Activated naive CD4-positive, alpha-beta T cell treated with anti-CD3 and anti-CD28 coated beads, Interleukin-2, amount 10 ng/mL, durations not matched to agents 7 days and 5 days (primary cell): ENCODE data around the gene VPS9D1.
"Not testable (repeated sequence)": the region's sequence is repeated elsewhere in the genome, so short reads cannot be mapped to it uniquely, and the experiment has no call there.

Experiments
- CTCF ChIA-PET: fragments of 350-600 bp; sonication (Branson Sonifier 250); formaldehyde crosslinking; loops from one replicate; lab custom pipeline; 2021; ENCODE audit warnings: antibody characterized with exemption; lab: Charles Lee
- DNase-seq: peaks from one replicate; pipeline ENCODE4 v3.0.0-alpha.2; 2020
- H3K27ac Mint-ChIP-seq: one replicate; pipeline ENCODE4 v1.8.0; 2021; ENCODE audit warnings: mild to moderate bottlenecking, moderate library complexity, mixed read lengths
- H3K27me3 Mint-ChIP-seq: one replicate; pipeline ENCODE4 v1.8.0; 2021; ENCODE audit warnings: mild to moderate bottlenecking, mixed read lengths
- H3K36me3 Mint-ChIP-seq: one replicate; pipeline ENCODE4 v1.8.0; 2021; ENCODE audit warnings: mixed read lengths
- H3K4me1 Mint-ChIP-seq: one replicate; pipeline ENCODE4 v1.8.0; 2021; ENCODE audit warnings: mixed read lengths
- H3K4me3 Mint-ChIP-seq: one replicate; pipeline ENCODE4 v1.8.0; 2021; ENCODE audit warnings: mild to moderate bottlenecking, moderate library complexity, mixed read lengths
- H3K9me3 Mint-ChIP-seq: one replicate; pipeline ENCODE4 v1.8.0; 2021; ENCODE audit warnings: mixed read lengths

VPS9D1 gene

DNA sequence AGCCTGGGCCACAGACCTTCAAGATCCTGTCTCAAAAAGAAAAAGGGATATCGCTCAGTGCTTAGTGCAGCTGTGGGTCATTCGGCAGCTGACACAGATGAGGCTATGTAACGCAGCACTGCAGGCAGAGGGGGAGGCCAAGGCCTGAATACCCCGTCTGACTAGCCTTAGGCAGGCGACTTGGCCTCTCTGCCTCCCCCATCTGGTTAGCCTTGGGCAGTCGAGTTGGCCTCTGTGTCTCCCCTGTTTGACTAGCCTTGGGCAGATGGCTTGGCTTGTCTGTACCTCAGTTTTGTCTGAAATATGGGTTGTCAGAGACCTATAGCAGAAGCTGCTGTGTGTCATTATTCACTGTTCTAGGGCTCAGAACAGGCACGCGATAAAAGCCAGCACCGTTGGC, 53.1 kb downstream of the VPS9D1 start:
- Mint-ChIP-seq H3K27ac (no peak overlapping the region), H3K4me1 (peaks cover 14% of the 10 kb centered on the region), H3K4me3 (no peak overlapping the region), H3K27me3 (no peaks in the 10 kb centered on the region), H3K36me3 (peaks cover 19% of the 10 kb centered on the region), H3K9me3 (peaks cover 7% of the 10 kb centered on the region)
- DNase-seq: no peak
- CTCF ChIA-PET: interaction anchor here (1.5 kb wide), 1 partner anchor 32 kb away, joined by 9 read pairs; no protein-coding TSS in a partner anchor

DNA sequence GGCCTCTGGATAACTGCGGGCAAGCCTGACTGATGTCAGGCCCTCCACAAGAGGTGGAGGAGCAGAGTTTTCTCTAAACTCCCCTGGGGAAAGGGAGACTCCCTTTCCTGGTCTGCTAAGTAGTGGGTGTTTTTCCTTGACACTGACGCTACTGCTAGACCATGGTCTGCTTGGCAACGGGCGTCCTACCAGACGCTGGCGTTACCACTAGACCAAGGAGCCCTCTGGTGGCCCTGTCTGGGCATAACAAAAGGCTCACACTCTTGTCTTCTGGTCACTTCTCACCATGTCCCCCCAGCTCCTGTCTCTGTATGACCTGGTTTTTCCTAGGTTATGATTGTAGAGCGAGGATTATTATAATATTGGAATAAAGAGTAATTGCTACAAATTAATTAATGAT, 53.7 kb downstream of the VPS9D1 start:
- CTCF ChIA-PET, DNase-seq, H3K27me3 Mint-ChIP-seq, H3K9me3 Mint-ChIP-seq, H3K4me3 Mint-ChIP-seq, H3K27ac Mint-ChIP-seq: not testable (repeated sequence)
- peaks cover 19% of the 10 kb centered on the region for H3K36me3 Mint-ChIP-seq
- H3K4me1 Mint-ChIP-seq: peaks cover 14% of the 10 kb centered on the region

DNA sequence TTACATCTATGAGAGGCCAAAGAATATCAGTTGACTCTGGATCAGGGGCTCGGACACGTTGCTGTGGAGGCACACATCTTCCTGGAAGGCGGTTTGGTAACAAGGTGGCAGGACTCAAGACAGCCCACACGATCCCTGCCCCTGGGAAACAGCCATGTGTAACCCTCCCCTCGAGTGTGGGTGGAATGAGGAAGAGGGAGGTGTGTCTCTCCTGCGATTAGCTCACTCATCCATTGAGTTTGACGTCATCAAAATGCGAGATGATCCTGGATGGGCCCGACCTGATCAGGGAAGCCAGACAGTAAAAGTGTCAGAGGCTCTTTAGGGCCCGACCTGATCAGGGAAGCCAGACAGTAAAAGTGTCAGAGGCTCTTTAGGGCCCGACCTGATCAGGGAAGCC, 56.5 kb downstream of the VPS9D1 start:
- Mint-ChIP-seq H3K36me3 (peaks cover 33% of the 10 kb centered on the region), H3K4me1 (peaks cover 17% of the 10 kb centered on the region)
- H3K27ac Mint-ChIP-seq, H3K4me3 Mint-ChIP-seq, H3K9me3 Mint-ChIP-seq, CTCF ChIA-PET, H3K27me3 Mint-ChIP-seq, DNase-seq: not testable (repeated sequence)

DNA sequence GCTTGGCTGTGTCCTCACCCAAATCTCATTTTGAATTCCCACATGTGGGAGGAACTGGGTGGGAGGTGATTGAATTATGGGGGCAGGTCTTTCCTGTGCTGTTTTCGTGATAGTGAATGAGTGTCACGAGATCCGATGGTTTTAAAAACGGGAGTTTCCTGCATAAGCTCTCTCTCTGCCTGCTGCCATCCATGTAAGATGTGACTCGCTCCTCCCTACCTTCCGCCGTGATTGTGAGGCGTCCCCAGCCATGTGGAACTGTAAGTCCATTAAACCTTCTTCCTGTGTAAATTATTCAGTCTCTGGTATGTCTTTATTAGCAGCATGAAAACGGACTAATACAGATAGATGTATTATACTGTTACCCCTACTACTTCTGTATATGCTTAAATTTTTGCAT, 59.5 kb downstream of the VPS9D1 start:
- DNase-seq: no peak
- Mint-ChIP-seq H3K4me1 (peaks cover 20% of the 10 kb centered on the region), H3K9me3 (peaks cover 1% of the 10 kb centered on the region), H3K4me3 (no peak overlapping the region), H3K27me3 (no peaks in the 10 kb centered on the region), H3K27ac (no peak overlapping the region), H3K36me3 (peaks cover 36% of the 10 kb centered on the region)
- CTCF ChIA-PET: no interaction called here

DNA sequence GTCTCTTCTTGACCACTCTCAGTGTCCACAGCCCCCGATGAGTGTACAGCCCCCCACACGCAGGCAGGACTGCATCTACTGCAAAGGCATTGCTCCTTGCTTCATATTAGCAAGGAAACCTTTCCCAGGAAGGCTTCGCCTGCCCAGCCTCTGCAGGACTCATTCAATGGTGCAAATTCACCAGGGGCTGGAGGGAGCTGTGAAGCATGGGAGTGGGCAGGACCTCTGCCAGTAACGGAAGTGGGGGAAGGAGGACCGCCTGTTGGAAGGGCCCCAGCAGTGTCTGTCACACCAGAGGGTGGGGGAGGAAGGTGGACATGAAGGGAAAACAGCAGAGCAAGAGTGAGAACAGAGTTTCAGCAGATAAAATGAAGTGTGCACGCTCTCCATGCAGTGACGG, 60.6 kb downstream of the VPS9D1 start:
- Mint-ChIP-seq H3K27me3 (no peaks in the 10 kb centered on the region), H3K9me3 (no peaks in the 10 kb centered on the region), H3K4me1 (peaks cover 31% of the 10 kb centered on the region), H3K36me3 (peaks cover 35% of the 10 kb centered on the region), H3K27ac (no peak overlapping the region), H3K4me3 (no peak overlapping the region)
- DNase-seq: no peak
- CTCF ChIA-PET: interaction anchor here (3.7 kb wide), 1 partner anchor 39 kb away, joined by 13 read pairs; no protein-coding TSS in a partner anchor

DNA sequence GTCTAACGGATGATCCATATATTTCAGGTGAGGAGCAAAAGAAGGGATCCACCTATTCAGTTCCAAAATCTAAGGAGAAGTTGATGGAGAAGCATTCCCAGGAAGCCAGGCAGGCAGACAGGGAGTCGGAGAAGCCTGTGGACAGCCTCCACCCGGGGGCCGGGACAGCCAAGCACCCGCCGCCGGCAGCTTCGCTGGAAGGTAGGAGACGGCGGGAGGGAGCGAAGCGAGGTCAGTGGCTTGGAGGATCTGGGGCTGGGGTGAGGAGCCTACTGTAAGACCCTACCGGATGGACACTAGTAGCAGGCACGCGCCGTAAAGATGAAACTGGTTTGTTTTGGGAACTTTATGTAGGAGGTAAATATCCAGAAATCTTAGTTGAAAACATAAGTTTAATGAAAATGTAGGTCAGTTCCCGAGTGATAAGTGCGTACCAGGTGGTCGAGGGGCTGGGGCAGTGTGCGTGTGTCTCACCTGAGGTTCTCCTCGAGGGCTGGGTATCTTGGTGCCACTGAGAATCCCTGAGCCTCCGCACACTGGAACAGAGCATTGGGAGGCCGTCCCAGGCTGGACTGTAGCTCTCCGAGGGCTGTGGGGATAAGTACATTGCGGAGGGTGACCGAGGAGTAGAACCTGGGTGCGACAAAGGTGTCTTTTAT, 62.3 kb downstream of the VPS9D1 start:
- Mint-ChIP-seq H3K9me3 (no peaks in the 10 kb centered on the region), H3K4me1 (peaks cover 42% of the 10 kb centered on the region), H3K36me3 (peaks cover 33% of the 10 kb centered on the region), H3K27me3 (no peaks in the 10 kb centered on the region), H3K4me3 (peak overlapping the region; percentile 93), H3K27ac (peak overlapping the region; percentile 78)
- peak; percentile 40 for DNase-seq
- CTCF ChIA-PET: interaction anchor here (3.7 kb wide), 1 partner anchor 41 kb away, joined by 13 read pairs; no protein-coding TSS in a partner anchor

DNA sequence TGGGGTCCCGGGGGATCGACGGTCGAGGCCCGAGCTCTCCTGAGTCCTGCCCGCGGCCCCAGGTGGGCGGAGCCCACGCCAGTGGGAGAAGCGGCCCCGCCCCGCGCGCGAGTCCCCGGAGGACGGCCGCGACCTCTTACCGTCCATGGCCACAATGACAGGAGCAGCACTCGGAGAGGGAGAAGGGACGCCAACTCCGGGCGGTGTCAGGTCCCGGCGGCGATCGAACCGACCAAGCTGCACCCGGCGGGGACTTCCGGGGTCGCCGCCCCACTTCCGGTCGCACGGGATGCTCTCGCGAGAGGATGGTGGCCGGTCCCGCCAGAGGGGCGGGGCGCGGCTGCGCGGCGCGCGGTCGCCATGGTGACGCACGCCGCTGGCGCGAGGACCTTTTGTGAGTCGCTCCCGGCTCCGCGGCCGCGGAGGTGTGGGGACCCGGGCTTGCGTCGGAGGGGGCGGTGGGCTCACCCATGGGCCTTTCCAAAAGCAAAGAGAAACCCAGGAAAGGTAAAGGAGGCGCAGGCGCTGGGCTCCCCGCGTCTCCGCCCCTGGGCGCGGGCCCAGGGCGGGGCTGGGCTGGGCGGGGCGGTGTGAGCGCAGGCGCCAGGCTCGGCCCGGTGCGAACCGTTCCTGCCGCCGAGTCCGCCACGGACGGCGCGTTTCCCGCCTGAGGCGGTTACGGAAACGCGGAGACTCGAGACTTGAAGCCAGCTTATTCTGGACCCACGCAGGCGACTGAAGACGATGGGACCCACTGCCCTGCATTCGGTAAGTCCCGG, 63.1 kb downstream of the VPS9D1 start, which contains the start of the genes CHMP1A and SPATA33:
Gene CHMP1A, minus strand, starts transcription at position 267 of the 779 bp plus-strand sequence. Its CDS starts 120 bp downstream, at position 147.
Gene SPATA33, plus strand, starts transcription at position 395 of the 779 bp plus-strand sequence. Its CDS starts 76 bp downstream, at position 471.
- Mint-ChIP-seq H3K4me3 (peak within 1 kb of the TSS; percentile 93), H3K27me3 (no peaks in the 10 kb centered on the region), H3K4me1 (peaks cover 42% of the 10 kb centered on the region), H3K27ac (peak within 1 kb of the TSS; percentile 84), H3K9me3 (no peaks in the 10 kb centered on the region), H3K36me3 (peaks cover 28% of the 10 kb centered on the region)
- peak; percentile 93 for DNase-seq
- CTCF ChIA-PET: interaction anchor here (3.7 kb wide), 1 partner anchor 42 kb away, joined by 13 read pairs; no protein-coding TSS in a partner anchor
